Measurements from ENCODE around the gene PIP4K2A.
"Not testable (repeated sequence)": the region's sequence is repeated elsewhere in the genome, so short reads cannot be mapped to it uniquely, and the experiment has no call there.

The PIP4K2A gene

GRCh38 chr10:22718659-22719058, 4.3 kb upstream of the PIP4K2A start:
- not testable (repeated sequence) for DNase-seq

GRCh38 chr10:22717728-22718127, 3.4 kb upstream of the PIP4K2A start:
- no peak for DNase-seq

- DNase-seq, result no peak
Observed at GRCh38 chr10:22716943-22717342, 2.6 kb upstream of the PIP4K2A start.

- no peak for DNase-seq
Observed at GRCh38 chr10:22715290-22715625, 880 bp upstream of the PIP4K2A start.

- DNase-seq, result no peak
Observed at GRCh38 chr10:22713853-22714478, 412 bp downstream of the PIP4K2A start.

- DNase-seq, result no peak
Observed at GRCh38 chr10:22712956-22713852, 1.2 kb downstream of the PIP4K2A start.

GRCh38 chr10:22712211-22712955, 2.0 kb downstream of the PIP4K2A start:
- DNase-seq, result no peak

- no peak for DNase-seq
Observed at GRCh38 chr10:22711373-22711772, 3.0 kb downstream of the PIP4K2A start.

GRCh38 chr10:22710139-22710745, 4.1 kb downstream of the PIP4K2A start:
- no peak for DNase-seq

GRCh38 chr10:22708772-22709171, 5.6 kb downstream of the PIP4K2A start:
- no peak for DNase-seq

- DNase-seq, result no peak
Observed at GRCh38 chr10:22705527-22705926, 8.9 kb downstream of the PIP4K2A start.

- DNase-seq, result no peak
Observed at GRCh38 chr10:22704942-22705341, 9.4 kb downstream of the PIP4K2A start.

- no peak for DNase-seq
Observed at GRCh38 chr10:22704471-22704911, 9.9 kb downstream of the PIP4K2A start.

- DNase-seq, result no peak
Observed at GRCh38 chr10:22702348-22702747, 12.0 kb downstream of the PIP4K2A start.

GRCh38 chr10:22701132-22701826, 13.1 kb downstream of the PIP4K2A start:
- DNase-seq, result no peak

GRCh38 chr10:22700489-22700888, 13.9 kb downstream of the PIP4K2A start:
- no peak for DNase-seq

GRCh38 chr10:22699976-22700375, 14.4 kb downstream of the PIP4K2A start:
- no peak for DNase-seq

GRCh38 chr10:22698941-22699440, 15.4 kb downstream of the PIP4K2A start:
- DNase-seq, result no peak

GRCh38 chr10:22697800-22698199, 16.6 kb downstream of the PIP4K2A start:
- no peak for DNase-seq

- DNase-seq, result no peak
Observed at GRCh38 chr10:22697101-22697500, 17.3 kb downstream of the PIP4K2A start.

GRCh38 chr10:22693860-22694259, 20.5 kb downstream of the PIP4K2A start:
- DNase-seq, result no peak

- no peak for DNase-seq
Observed at GRCh38 chr10:22693371-22693784, 21.0 kb downstream of the PIP4K2A start.
